HCT116 (cell line): ENCODE data around the gene DAPK2.

ENCODE experiments used
- ATF3 ChIP-seq: IDR thresholded peaks from 2 replicates; pipeline ENCODE4 v1.6.1; 2012
- CTCF ChIP-seq, 3 experiments: fragments of 200-600 bp in 1 of 3; sonication (generic) in 1 of 3; IDR thresholded peaks in 2 of 3; conservative IDR thresholded peaks in 1 of 3; 2 replicates each; pipeline ENCODE4 v1.5.1; 2012 to 2017; ENCODE audit warnings: low read depth in 2 of 3, low read length in 2 of 3, antibody characterized with exemption in 1 of 3, borderline replicate concordance in 1 of 3, control low read depth in 1 of 3, mild to moderate bottlenecking in 1 of 3, mixed read lengths in 1 of 3, mixed run types in 1 of 3, moderate library complexity in 1 of 3; ENCODE audit not compliant: insufficient read depth in 1 of 3
- EZH2 ChIP-seq: fragments of 200-600 bp; sonication (generic); IDR thresholded peaks from 2 replicates; pipeline ENCODE4 v1.6.1; 2017; ENCODE audit warnings: antibody characterized with exemption, mixed run types
- EZH2phosphoT487 ChIP-seq: fragments of 200-600 bp; IDR thresholded peaks from 2 replicates; pipeline ENCODE4 v1.6.1; 2018; ENCODE audit warnings: antibody characterized with exemption, borderline replicate concordance
- JUND ChIP-seq: IDR thresholded peaks from 2 replicates; pipeline ENCODE4 v1.6.1; 2012
- POLR2A ChIP-seq: IDR thresholded peaks from 2 replicates; pipeline ENCODE4 v1.7.0; 2011; ENCODE audit warnings: borderline replicate concordance; ENCODE audit not compliant: insufficient read depth, insufficient read length; ENCODE audit errors: extremely low read depth
- POLR2AphosphoS5 ChIP-seq: IDR thresholded peaks from 2 replicates; pipeline ENCODE4 v1.6.1; 2011; ENCODE audit warnings: mild to moderate bottlenecking, low read depth, low read length, moderate library complexity
- RAD21 ChIP-seq: IDR thresholded peaks from 2 replicates; pipeline ENCODE4 v1.6.1; 2012; ENCODE audit warnings: low read depth, mild to moderate bottlenecking
- TCF7L2 ChIP-seq: IDR thresholded peaks from 2 replicates; pipeline ENCODE4 v1.7.0; 2011; ENCODE audit warnings: borderline replicate concordance, inconsistent platforms; ENCODE audit not compliant: insufficient read depth, insufficient read length; ENCODE audit errors: extremely low read depth
- YY1 ChIP-seq: IDR thresholded peaks from 2 replicates; pipeline ENCODE4 v1.6.1; 2011; ENCODE audit warnings: low read length, low read depth, moderate library complexity, mild to moderate bottlenecking; ENCODE audit not compliant: insufficient replicate concordance; ENCODE audit errors: extremely low read depth
- ZBTB33 ChIP-seq: IDR thresholded peaks from 2 replicates; pipeline ENCODE4 v1.6.1; 2011; ENCODE audit warnings: mild to moderate bottlenecking, low read length, moderate library complexity; ENCODE audit not compliant: insufficient replicate concordance; ENCODE audit errors: extremely low read depth
- ZNF274 ChIP-seq: fragments of 200-500 bp; sonication (Bioruptor generic); IDR thresholded peaks from 2 replicates; pipeline ENCODE4 v1.6.1; 2014; ENCODE audit warnings: mild to moderate bottlenecking, low read depth, low read length, inconsistent platforms

GRCh38 chr15:63915209-63915872, 130.9 kb downstream of the DAPK2 start:
- TF ChIP-seq TCF7L2 = no peak
- TF ChIP-seq YY1 = no peak
- TF ChIP-seq ZBTB33 = no peak
- no peak for TF ChIP-seq CTCF (IDR thresholded peaks at IDR 0.05 in 2 of 3, conservative IDR thresholded peaks at IDR 0.05 in 1 of 3; ENCODE audit: borderline replicate concordance in 1 of 3, insufficient read depth in 1 of 3, low read depth in 2 of 3, low read length in 2 of 3)
- TF ChIP-seq EZH2phosphoT487 = no peak
- TF ChIP-seq RAD21 = no peak
- TF ChIP-seq ZNF274 = no peak
- TF ChIP-seq EZH2 = no peak
- no peak for TF ChIP-seq POLR2A
- TF ChIP-seq POLR2AphosphoS5 = no peak
- no peak for TF ChIP-seq JUND
- 0 out of 2 replicates have a peak, but pooled peaks have one; percentile 56 for TF ChIP-seq ATF3
